Heart left ventricle (tissue), 16 donors: ENCODE results near the gene STAC2. TPM values are rescaled to one million over a fixed set of nuclear protein-coding genes. Genes with fewer than 3 reads are reported as not detected.

Experiments used
- ATAC-seq, 4 donors: fragments of 200-7000 bp; cut with Tn5 transposase; one replicate each; pipeline ENCODE4 v1.9.1; 2020 to 2022; ENCODE audit warnings: moderate library complexity in 4 of 4, mild to moderate bottlenecking in 3 of 4, moderate number of reproducible peaks in 1 of 4
- DNase-seq, 5 donors: peaks; one replicate each; pipeline ENCODE4 v3.0.0-alpha.2; 2020
- H3K27ac ChIP-seq, 12 donors: fragments of 200-600 bp; sonication (generic) in 4 of 12; one replicate each; pipeline versions ENCODE4 v1.5.0 to v1.8.0; 2016 to 2022; ENCODE audit warnings: mild to moderate bottlenecking in 2 of 12
- H3K27me3 ChIP-seq, 9 donors: fragments of 200-600 bp; sonication (generic) in 2 of 9; one replicate each; pipeline versions ENCODE4 v1.5.1 to v1.8.0; 2016 to 2022; ENCODE audit warnings: mild to moderate bottlenecking in 3 of 9
- H3K36me3 ChIP-seq, 9 donors: fragments of 200-600 bp; sonication (generic) in 2 of 9; one replicate each; pipeline versions ENCODE4 v1.5.0 to v1.8.0; 2018 to 2022; ENCODE audit warnings: mild to moderate bottlenecking in 2 of 9
- H3K4me1 ChIP-seq, 12 donors: fragments of 200-600 bp; sonication (generic) in 4 of 12; one replicate each; pipeline versions ENCODE4 v1.5.0 to v1.8.0; 2016 to 2022; ENCODE audit warnings: mild to moderate bottlenecking in 3 of 12
- H3K4me3 ChIP-seq, 12 donors: fragments of 200-600 bp; sonication (generic) in 4 of 12; one replicate each; pipeline versions ENCODE4 v1.5.0 to v1.8.0; 2017 to 2022; ENCODE audit warnings: mild to moderate bottlenecking in 9 of 12, moderate library complexity in 4 of 12
- H3K9me3 ChIP-seq, 12 donors: fragments of 200-600 bp; sonication (generic) in 4 of 12; one replicate each; pipeline versions ENCODE4 v1.5.0 to v1.8.0; 2016 to 2022; ENCODE audit warnings: mild to moderate bottlenecking in 1 of 12
- CTCF ChIP-seq, 12 donors: fragments of 200-600 bp; sonication (generic) in 4 of 12; IDR thresholded peaks; one replicate each; pipeline versions ENCODE4 v1.5.0 to v1.8.0; 2018 to 2022; ENCODE audit warnings: antibody characterized with exemption in 12 of 12, mild to moderate bottlenecking in 5 of 12
- POLR2A ChIP-seq, 2 donors: fragments of 450-650 bp; IDR thresholded peaks; one replicate each; pipeline ENCODE4 v1.6.1; 2017; ENCODE audit warnings: antibody characterized with exemption in 2 of 2, mild to moderate bottlenecking in 2 of 2, moderate library complexity in 2 of 2
- WGBS, 4 donors: extraction: QIAGEN DNeasy Blood & Tissue Kit in 2 of 4; methylation state at CpG; one replicate each; pipeline versions ENCODE4 v1.1.5 to v1.1.7; 2013 to 2018; 5-methylcytosine and 5-hydroxymethylcytosine counted together
- intact Hi-C, 10 donors: fragments of 100-400 bp; cut with DNase I; formaldehyde crosslinking; loops; one replicate each; pipeline versions ENCODE4 v1.11.1 to v1.14.2; 2022
- polyA plus RNA-seq, 2 donors: library from polyadenylated mRNA; stranded (reverse); fragments of 200-250 nt; gene quantifications; one replicate each; pipeline ENCODE4 v1.2.3, GENCODE V29; 2013
- total RNA-seq, 9 donors: library from RNA; depleted of rRNA in 2 of 9; stranded (reverse); fragments of >200 nt in 2 of 9; fragmentation: NEBNext Ultra II Directional in 3 of 9; extraction: Animal tissue kit (Norgen Biotek cat#: 25700) in 3 of 9; gene quantifications; one replicate each; pipeline versions ENCODE4 v1.1.0 to v1.2.4, GENCODE V29; 2016 to 2023
- donor health status: ischemic (EF 13 %, LVEDD 7.1; RV severe dilation, severe dysfunction).
- donor health status: healthy with polysubstance abuse.
- donor health status: DM: no; HTN: yes; CAD: no.
- donor health status: DM: no; HTN: no; CAD: no.
- donor health status: ischemic (EF 25% LVEDD 6.9; RV normal size, moderate dysfunction).
- donor health status: ischemic (EF 25% LVEDD 5.7; RV mildly dilated, moderate dysfunction).
- donor health status: healthy.
- donor health status: DM: yes; HTN: yes; CAD: no.
- donor health status: ischemic (EF 35%, LVEDD 5.7; RV mildly dilated, moderate dysfunction).
- donor health status: nonischemic (EF 11% LVEDD 7.7; RV severe dilation, severe dysfunction).
- donor health status: DM: yes; HTN: yes; CAD: no.
- donor health status: PGD.
- donor health status: ischemic (EF 29% LVEDD 5.4; RV normal size, mild dysfunction).
- donor health status: nonischemic (EF 23%, LVEDD 6.1; RV moderate dilation, normal function).

Gene STAC2
- total and polyA plus RNA-seq, 11 donors: 0.16 to 5.3 (median 0.36) TPM

DNA sequence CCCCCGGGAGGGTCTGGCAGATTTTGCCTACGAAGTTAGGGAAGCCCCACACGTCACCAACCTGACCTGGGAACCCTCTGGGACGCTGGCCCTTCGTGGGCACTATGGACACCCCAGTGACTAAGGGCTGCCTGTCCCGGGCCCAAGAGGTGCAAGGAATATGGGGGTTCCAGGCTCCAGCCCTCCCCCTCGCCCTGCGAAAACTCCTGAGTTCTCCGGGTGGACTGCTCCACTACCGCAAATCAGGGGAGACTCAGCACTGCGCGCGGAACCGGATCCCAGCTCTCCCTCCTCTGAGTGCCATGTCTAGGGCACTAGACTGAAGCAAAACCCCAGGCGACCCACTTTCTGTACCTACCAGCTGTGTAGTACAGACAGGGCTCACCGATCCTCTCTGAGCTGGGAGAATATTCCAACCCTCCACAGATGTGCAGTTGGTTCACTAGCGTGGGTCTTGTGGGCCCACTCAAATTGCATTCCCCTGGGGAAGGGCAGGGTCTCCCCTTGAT, 59.9 kb downstream of the STAC2 start, which contains the start of gene ARL5C:
Gene ARL5C (minus strand): TSS at position 321 of the 509 bp plus-strand sequence. CDS start 401 bp downstream, outside the sequence.
- 58 to 87% (median 68%) methylated on average over 10 to 17 of the region's 17 CpGs for WGBS, 4 donors
- Histone ChIP-seq H3K27me3 (no peaks in the 10 kb centered on the region), H3K4me3 (peak within 1 kb of the TSS; percentile 40 to 68 (median 58)), H3K4me1 (peaks cover 0 to 46% (median 26%) of the 10 kb centered on the region in 12 donors), H3K9me3 (peaks cover 0 to 5% (median 0%) of the 10 kb centered on the region in 12 donors), H3K36me3 (no peaks in the 10 kb centered on the region), H3K27ac (peak within 1 kb of the TSS in 8 of 12 donors; percentile 22 to 65 (median 48))
- intact Hi-C loops: loop anchor here in 2 of 10 donors (10.0 kb wide), 2 partner anchors 69 to 301 kb away; no protein-coding TSS in a partner anchor
- no peak for DNase-seq
- no peak for ATAC-seq
- TF ChIP-seq POLR2A (IDR thresholded peaks at IDR 0.05) (no peak), CTCF (IDR thresholded peaks at IDR 0.05) (no peak)

- ATAC-seq (peak in 2 of 4 donors; percentile 5 to 25), DNase-seq (peak in 1 of 5 donors; percentile 65)
- H3K4me1 ChIP-seq: peaks cover 0 to 51% (median 26%) of the 10 kb centered on the region in 12 donors
- peaks cover 0 to 5% (median 0%) of the 10 kb centered on the region in 12 donors for H3K9me3 ChIP-seq
- H3K4me3 ChIP-seq: peak overlapping the region; percentile 40 to 68 (median 58)
- intact Hi-C loops: loop anchor here in 2 of 10 donors (10.0 kb wide), 2 partner anchors 69 to 301 kb away; no protein-coding TSS in a partner anchor
- peak overlapping the region in 6 of 12 donors; percentile 19 to 65 (median 44) for H3K27ac ChIP-seq
- WGBS, 4 donors: 8 to 24% (median 20%) methylated on average over 33 to 51 of the region's 51 CpGs
- no peaks in the 10 kb centered on the region for H3K36me3 ChIP-seq
- no peaks in the 10 kb centered on the region for H3K27me3 ChIP-seq
- TF ChIP-seq CTCF (IDR thresholded peaks at IDR 0.05) (no peak), POLR2A (IDR thresholded peaks at IDR 0.05) (no peak)
These were observed 60.4 kb downstream of the STAC2 start for GRCh38 chr17:39165178-39165840.

DNA sequence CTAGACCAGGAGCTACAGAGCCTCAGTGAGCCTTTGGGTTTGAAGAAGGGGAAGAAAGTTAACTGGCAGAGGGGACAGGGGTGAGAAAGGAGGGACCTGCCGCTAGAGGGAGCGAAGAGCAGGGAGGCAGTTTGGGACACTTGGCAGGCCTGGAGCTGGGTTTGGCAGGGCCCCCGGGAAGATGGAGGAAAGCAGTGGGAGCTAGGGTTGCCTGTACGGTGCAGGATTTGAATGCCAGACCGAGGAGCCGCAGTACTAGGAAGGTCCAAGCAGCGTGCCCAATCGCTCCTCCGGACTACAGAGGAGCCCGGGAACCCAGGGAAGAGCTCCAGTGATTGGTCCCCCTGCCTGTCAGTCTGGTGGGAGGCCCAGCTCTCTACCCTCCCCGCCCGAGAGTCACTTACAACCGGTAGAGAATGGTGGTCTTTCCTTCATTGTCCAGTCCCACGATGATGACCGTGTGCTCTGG, 61.0 kb downstream of the STAC2 start:
- Histone ChIP-seq H3K4me3 (peak overlapping the region; percentile 40 to 68 (median 58)), H3K4me1 (peaks cover 0 to 51% (median 26%) of the 10 kb centered on the region in 12 donors), H3K27ac (peak overlapping the region in 6 of 12 donors; percentile 19 to 65 (median 44)), H3K9me3 (peaks cover 0 to 5% (median 0%) of the 10 kb centered on the region in 12 donors), H3K27me3 (no peaks in the 10 kb centered on the region), H3K36me3 (no peaks in the 10 kb centered on the region)
- 0% methylated on average over 15 of the region's 15 CpGs for WGBS, 4 donors
- TF ChIP-seq POLR2A (IDR thresholded peaks at IDR 0.05) (peak in 1 of 2 donors; percentile 35), CTCF (IDR thresholded peaks at IDR 0.05) (peak; percentile 70 to 87 (median 80))
- ATAC-seq: peak; percentile 83 to 95 (median 92)
- peak; percentile 90 to 94 (median 93) for DNase-seq
- intact Hi-C loops: loop anchor here in 2 of 10 donors (10.0 kb wide), 2 partner anchors 70 to 300 kb away; no protein-coding TSS in a partner anchor

DNA sequence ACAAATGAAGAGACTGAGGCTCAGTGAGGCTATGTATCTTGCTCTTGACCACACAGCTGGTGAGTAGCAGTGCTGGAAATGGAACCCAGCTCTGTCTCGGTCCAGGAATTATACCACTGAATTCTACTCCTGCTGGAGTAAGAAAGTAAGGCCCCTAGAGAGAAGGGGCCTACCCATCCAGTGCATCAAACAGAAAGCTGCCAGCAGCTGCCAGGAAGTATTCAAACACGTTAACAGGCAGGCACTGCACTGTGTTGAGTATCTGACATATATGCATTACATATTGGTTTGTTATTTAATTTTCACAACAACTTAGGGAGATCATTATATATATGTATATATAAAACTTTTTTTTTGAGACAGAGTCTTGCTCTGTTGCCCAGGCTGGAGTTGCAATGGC, 63.8 kb downstream of the STAC2 start:
- H3K36me3 ChIP-seq: no peaks in the 10 kb centered on the region
- WGBS, 4 donors: 76 to 88% (median 79%) methylated on average over 2 of the region's 2 CpGs
- TF ChIP-seq POLR2A (IDR thresholded peaks at IDR 0.05) (no peak), CTCF (IDR thresholded peaks at IDR 0.05) (no peak)
- intact Hi-C loops: loop anchor here in 2 of 10 donors (10.0 kb wide), 2 partner anchors 73 to 297 kb away; no protein-coding TSS in a partner anchor
- no peak for DNase-seq
- peaks cover 0 to 36% (median 21%) of the 10 kb centered on the region in 12 donors for H3K4me1 ChIP-seq
- H3K27ac ChIP-seq: no peak overlapping the region
- no peaks in the 10 kb centered on the region for H3K27me3 ChIP-seq
- ATAC-seq: no peak
- H3K9me3 ChIP-seq: no peaks in the 10 kb centered on the region
- no peak overlapping the region for H3K4me3 ChIP-seq
